ENCODE measurements around the gene GLYR1. TPM values are rescaled to one million over a fixed set of nuclear protein-coding genes. Genes with fewer than 3 reads are reported as not detected.

Gene GLYR1
- total and polyA plus RNA-seq, 9 of the 15 experiments (the other 6 are each of a cell fraction or from before 2014, with no cell fraction given), result 6.7 to 99.2 (median 60.2) TPM

- TF ChIP-seq, protein P1, sequence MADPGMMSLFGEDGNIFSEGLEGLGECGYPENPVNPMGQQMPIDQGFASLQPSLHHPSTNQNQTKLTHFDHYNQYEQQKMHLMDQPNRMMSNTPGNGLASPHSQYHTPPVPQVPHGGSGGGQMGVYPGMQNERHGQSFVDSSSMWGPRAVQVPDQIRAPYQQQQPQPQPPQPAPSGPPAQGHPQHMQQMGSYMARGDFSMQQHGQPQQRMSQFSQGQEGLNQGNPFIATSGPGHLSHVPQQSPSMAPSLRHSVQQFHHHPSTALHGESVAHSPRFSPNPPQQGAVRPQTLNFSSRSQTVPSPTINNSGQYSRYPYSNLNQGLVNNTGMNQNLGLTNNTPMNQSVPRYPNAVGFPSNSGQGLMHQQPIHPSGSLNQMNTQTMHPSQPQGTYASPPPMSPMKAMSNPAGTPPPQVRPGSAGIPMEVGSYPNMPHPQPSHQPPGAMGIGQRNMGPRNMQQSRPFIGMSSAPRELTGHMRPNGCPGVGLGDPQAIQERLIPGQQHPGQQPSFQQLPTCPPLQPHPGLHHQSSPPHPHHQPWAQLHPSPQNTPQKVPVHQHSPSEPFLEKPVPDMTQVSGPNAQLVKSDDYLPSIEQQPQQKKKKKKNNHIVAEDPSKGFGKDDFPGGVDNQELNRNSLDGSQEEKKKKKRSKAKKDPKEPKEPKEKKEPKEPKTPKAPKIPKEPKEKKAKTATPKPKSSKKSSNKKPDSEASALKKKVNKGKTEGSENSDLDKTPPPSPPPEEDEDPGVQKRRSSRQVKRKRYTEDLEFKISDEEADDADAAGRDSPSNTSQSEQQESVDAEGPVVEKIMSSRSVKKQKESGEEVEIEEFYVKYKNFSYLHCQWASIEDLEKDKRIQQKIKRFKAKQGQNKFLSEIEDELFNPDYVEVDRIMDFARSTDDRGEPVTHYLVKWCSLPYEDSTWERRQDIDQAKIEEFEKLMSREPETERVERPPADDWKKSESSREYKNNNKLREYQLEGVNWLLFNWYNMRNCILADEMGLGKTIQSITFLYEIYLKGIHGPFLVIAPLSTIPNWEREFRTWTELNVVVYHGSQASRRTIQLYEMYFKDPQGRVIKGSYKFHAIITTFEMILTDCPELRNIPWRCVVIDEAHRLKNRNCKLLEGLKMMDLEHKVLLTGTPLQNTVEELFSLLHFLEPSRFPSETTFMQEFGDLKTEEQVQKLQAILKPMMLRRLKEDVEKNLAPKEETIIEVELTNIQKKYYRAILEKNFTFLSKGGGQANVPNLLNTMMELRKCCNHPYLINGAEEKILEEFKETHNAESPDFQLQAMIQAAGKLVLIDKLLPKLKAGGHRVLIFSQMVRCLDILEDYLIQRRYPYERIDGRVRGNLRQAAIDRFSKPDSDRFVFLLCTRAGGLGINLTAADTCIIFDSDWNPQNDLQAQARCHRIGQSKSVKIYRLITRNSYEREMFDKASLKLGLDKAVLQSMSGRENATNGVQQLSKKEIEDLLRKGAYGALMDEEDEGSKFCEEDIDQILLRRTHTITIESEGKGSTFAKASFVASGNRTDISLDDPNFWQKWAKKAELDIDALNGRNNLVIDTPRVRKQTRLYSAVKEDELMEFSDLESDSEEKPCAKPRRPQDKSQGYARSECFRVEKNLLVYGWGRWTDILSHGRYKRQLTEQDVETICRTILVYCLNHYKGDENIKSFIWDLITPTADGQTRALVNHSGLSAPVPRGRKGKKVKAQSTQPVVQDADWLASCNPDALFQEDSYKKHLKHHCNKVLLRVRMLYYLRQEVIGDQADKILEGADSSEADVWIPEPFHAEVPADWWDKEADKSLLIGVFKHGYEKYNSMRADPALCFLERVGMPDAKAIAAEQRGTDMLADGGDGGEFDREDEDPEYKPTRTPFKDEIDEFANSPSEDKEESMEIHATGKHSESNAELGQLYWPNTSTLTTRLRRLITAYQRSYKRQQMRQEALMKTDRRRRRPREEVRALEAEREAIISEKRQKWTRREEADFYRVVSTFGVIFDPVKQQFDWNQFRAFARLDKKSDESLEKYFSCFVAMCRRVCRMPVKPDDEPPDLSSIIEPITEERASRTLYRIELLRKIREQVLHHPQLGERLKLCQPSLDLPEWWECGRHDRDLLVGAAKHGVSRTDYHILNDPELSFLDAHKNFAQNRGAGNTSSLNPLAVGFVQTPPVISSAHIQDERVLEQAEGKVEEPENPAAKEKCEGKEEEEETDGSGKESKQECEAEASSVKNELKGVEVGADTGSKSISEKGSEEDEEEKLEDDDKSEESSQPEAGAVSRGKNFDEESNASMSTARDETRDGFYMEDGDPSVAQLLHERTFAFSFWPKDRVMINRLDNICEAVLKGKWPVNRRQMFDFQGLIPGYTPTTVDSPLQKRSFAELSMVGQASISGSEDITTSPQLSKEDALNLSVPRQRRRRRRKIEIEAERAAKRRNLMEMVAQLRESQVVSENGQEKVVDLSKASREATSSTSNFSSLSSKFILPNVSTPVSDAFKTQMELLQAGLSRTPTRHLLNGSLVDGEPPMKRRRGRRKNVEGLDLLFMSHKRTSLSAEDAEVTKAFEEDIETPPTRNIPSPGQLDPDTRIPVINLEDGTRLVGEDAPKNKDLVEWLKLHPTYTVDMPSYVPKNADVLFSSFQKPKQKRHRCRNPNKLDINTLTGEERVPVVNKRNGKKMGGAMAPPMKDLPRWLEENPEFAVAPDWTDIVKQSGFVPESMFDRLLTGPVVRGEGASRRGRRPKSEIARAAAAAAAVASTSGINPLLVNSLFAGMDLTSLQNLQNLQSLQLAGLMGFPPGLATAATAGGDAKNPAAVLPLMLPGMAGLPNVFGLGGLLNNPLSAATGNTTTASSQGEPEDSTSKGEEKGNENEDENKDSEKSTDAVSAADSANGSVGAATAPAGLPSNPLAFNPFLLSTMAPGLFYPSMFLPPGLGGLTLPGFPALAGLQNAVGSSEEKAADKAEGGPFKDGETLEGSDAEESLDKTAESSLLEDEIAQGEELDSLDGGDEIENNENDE (IDR thresholded peaks at IDR 0.05; ENCODE audit: low read depth, low read length), result no peak
- no peak for TF ChIP-seq NR2F6 (CRISPR knock-in tag; IDR thresholded peaks at IDR 0.05)
- no peak for TF ChIP-seq SMARCC2 (IDR thresholded peaks at IDR 0.05; ENCODE audit: low read depth)
- TF ChIP-seq, protein P2, sequence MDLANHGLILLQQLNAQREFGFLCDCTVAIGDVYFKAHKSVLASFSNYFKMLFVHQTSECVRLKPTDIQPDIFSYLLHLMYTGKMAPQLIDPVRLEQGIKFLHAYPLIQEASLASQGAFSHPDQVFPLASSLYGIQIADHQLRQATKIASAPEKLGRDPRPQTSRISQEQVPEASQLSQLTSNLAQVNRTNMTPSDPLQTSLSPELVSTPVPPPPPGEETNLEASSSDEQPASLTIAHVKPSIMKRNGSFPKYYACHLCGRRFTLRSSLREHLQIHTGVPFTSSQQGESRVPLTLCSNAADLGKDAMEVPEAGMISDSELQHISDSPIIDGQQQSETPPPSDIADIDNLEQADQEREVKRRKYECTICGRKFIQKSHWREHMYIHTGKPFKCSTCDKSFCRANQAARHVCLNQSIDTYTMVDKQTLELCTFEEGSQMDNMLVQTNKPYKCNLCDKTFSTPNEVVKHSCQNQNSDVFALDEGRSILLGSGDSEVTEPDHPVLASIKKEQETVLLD (IDR thresholded peaks at IDR 0.05), result no peak
- TF ChIP-seq, protein P3, sequence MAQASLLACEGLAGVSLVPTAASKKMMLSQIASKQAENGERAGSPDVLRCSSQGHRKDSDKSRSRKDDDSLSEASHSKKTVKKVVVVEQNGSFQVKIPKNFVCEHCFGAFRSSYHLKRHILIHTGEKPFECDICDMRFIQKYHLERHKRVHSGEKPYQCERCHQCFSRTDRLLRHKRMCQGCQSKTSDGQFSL (CRISPR knock-in tag; IDR thresholded peaks at IDR 0.05), result no peak
- TF ChIP-seq, protein P3 (tag; IDR thresholded peaks at IDR 0.05), result no peak
- TF ChIP-seq ZNF277 (CRISPR knock-in tag; IDR thresholded peaks at IDR 0.05; ENCODE audit: borderline replicate concordance), result no peak
- TF ChIP-seq CREBBP (IDR thresholded peaks at IDR 0.05; ENCODE audit: low read depth, low read length), result no peak
- TF ChIP-seq, protein P4, sequence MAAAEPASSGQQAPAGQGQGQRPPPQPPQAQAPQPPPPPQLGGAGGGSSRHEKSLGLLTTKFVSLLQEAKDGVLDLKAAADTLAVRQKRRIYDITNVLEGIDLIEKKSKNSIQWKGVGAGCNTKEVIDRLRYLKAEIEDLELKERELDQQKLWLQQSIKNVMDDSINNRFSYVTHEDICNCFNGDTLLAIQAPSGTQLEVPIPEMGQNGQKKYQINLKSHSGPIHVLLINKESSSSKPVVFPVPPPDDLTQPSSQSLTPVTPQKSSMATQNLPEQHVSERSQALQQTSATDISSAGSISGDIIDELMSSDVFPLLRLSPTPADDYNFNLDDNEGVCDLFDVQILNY (CRISPR knock-in tag; IDR thresholded peaks at IDR 0.05), result no peak
- no peak for TF ChIP-seq EZH2 (IDR thresholded peaks at IDR 0.05; ENCODE audit: borderline replicate concordance, low read depth, low read length)
- no peak for TF ChIP-seq CBX3 (IDR thresholded peaks at IDR 0.05; ENCODE audit: borderline replicate concordance in 1 of 2, low read length in 2 of 2)
Measured at GRCh38 chr16:4801962-4802658, 45.0 kb downstream of the GLYR1 start, which contains the start of gene ROGDI (continued).

Measured in K562 (cell line).